Prostate gland (tissue), 2 donors: ENCODE data around the gene ACADS. TPM values are rescaled to one million over a fixed set of nuclear protein-coding genes. Genes with fewer than 3 reads are reported as not detected.

Experiments used
- DNase-seq: peaks from one replicate; pipeline ENCODE4 v3.0.0-alpha.2; 2019; ENCODE audit warnings: low spot score
- H3K27ac ChIP-seq, 2 donors: fragments of 200-600 bp; sonication (generic); 2 replicates each; pipeline ENCODE4 v1.5.1; 2017 to 2019
- H3K27me3 ChIP-seq: fragments of 200-600 bp; sonication (generic); replicated peaks from 2 replicates; pipeline ENCODE4 v1.5.1; 2019; ENCODE audit not compliant: insufficient read depth
- H3K36me3 ChIP-seq, 2 donors: fragments of 200-600 bp; sonication (generic); 1 replicate in 1 of 2; 2 replicates in 1 of 2; pipeline versions ENCODE4 v1.5.1 to v1.8.1; 2017 to 2019
- H3K4me1 ChIP-seq: fragments of 200-600 bp; sonication (generic); replicated peaks from 2 replicates; pipeline ENCODE4 v1.5.1; 2019
- H3K4me3 ChIP-seq, 2 donors: fragments of 200-600 bp; sonication (generic); 2 replicates each; pipeline ENCODE4 v1.5.1; 2017 to 2019
- H3K9me3 ChIP-seq: fragments of 200-600 bp; sonication (generic); 2 replicates; pipeline ENCODE4 v1.5.1; 2017
- POLR2A ChIP-seq: fragments of 450-650 bp; IDR thresholded peaks from one replicate; pipeline ENCODE4 v1.6.1; 2016; ENCODE audit warnings: antibody characterized with exemption, mild to moderate bottlenecking
- POLR2AphosphoS5 ChIP-seq: sonication (generic); formaldehyde crosslinking; IDR thresholded peaks from one replicate; pipeline ENCODE4 v1.6.1; 2017; ENCODE audit warnings: antibody characterized with exemption
- WGBS: methylation state at CpG from one replicate; pipeline ENCODE4 v1.1.5; 2018; 5-methylcytosine and 5-hydroxymethylcytosine counted together
- intact Hi-C: fragments of 100-400 bp; cut with DNase I; formaldehyde crosslinking; loops from one replicate; pipeline ENCODE4 v1.14.2; 2022
- total RNA-seq, 2 donors: library from RNA; depleted of rRNA; stranded (reverse); fragments of >200 nt; gene quantifications; one replicate each; pipeline ENCODE4 v1.1.0, GENCODE V29; 2016
- TF ChIP-seq, protein P1 (sequence below), 4 experiments: fragments of 200-600 bp in 2 of 4; fragments of 450-650 bp in 2 of 4; sonication (generic) in 2 of 4; IDR thresholded peaks; 1 replicate in 3 of 4; 2 replicates in 1 of 4; pipeline ENCODE4 v1.5.1; 2016 to 2019; ENCODE audit warnings: antibody characterized with exemption in 4 of 4, mild to moderate bottlenecking in 2 of 4, moderate library complexity in 2 of 4

Gene ACADS
- total RNA-seq, 2 donors from 2014 or later, result 29.4 to 36.0 TPM

- DNase-seq, result no peak
- Histone ChIP-seq H3K9me3 (no peaks in the 10 kb centered on the region), H3K27me3 (no peaks in the 10 kb centered on the region), H3K36me3 (peaks cover 0 to 6% of the 10 kb centered on the region in 2 donors), H3K4me3 (no peak overlapping the region), H3K27ac (peak overlapping the region; percentile 8 to 70), H3K4me1 (peaks cover 5% of the 10 kb centered on the region)
- WGBS, result 73% methylated on average over 21 of the region's 21 CpGs
- intact Hi-C loops, result no loop called here
- TF ChIP-seq, protein P1, sequence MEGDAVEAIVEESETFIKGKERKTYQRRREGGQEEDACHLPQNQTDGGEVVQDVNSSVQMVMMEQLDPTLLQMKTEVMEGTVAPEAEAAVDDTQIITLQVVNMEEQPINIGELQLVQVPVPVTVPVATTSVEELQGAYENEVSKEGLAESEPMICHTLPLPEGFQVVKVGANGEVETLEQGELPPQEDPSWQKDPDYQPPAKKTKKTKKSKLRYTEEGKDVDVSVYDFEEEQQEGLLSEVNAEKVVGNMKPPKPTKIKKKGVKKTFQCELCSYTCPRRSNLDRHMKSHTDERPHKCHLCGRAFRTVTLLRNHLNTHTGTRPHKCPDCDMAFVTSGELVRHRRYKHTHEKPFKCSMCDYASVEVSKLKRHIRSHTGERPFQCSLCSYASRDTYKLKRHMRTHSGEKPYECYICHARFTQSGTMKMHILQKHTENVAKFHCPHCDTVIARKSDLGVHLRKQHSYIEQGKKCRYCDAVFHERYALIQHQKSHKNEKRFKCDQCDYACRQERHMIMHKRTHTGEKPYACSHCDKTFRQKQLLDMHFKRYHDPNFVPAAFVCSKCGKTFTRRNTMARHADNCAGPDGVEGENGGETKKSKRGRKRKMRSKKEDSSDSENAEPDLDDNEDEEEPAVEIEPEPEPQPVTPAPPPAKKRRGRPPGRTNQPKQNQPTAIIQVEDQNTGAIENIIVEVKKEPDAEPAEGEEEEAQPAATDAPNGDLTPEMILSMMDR (IDR thresholded peaks at IDR 0.05), result peak in 1 of 4 experiments; percentile 22
- TF ChIP-seq POLR2A (no peak), POLR2AphosphoS5 (no peak)
Measured at GRCh38 chr12:120760349-120761254, 35.0 kb downstream of the ACADS start.

GRCh38 chr12:120761519-120761934 lies 35.9 kb downstream of the ACADS start:
- peak; percentile 86 for TF ChIP-seq POLR2AphosphoS5
- no peak for TF ChIP-seq POLR2A
- TF ChIP-seq, protein P1 (IDR thresholded peaks at IDR 0.05), result no peak
- intact Hi-C loops, result no loop called here
- DNase-seq, result peak; percentile 77
- Histone ChIP-seq H3K36me3 (peaks cover 3 to 10% of the 10 kb centered on the region in 2 donors), H3K4me3 (no peak overlapping the region), H3K27me3 (no peaks in the 10 kb centered on the region), H3K27ac (peak overlapping the region; percentile 55 to 70), H3K9me3 (no peaks in the 10 kb centered on the region), H3K4me1 (peaks cover 5% of the 10 kb centered on the region)
- WGBS, result 38% methylated on average over 9 of the region's 9 CpGs

GRCh38 chr12:120762086-120762485 lies 36.5 kb downstream of the ACADS start:
- H3K4me3 ChIP-seq, result no peak overlapping the region
- DNase-seq, result no peak
- no peaks in the 10 kb centered on the region for H3K27me3 ChIP-seq
- H3K36me3 ChIP-seq, result peaks cover 3 to 11% of the 10 kb centered on the region in 2 donors
- no peak for TF ChIP-seq POLR2AphosphoS5
- TF ChIP-seq, protein P1 (IDR thresholded peaks at IDR 0.05), result no peak
- no peak for TF ChIP-seq POLR2A
- H3K4me1 ChIP-seq, result peaks cover 5% of the 10 kb centered on the region
- H3K9me3 ChIP-seq, result no peaks in the 10 kb centered on the region
- intact Hi-C loops, result no loop called here
- WGBS, result 42% methylated on average over 6 of the region's 6 CpGs
- peak overlapping the region; percentile 55 to 70 for H3K27ac ChIP-seq

GRCh38 chr12:120763250-120763649 lies 37.6 kb downstream of the ACADS start:
- no peak overlapping the region for H3K4me3 ChIP-seq
- H3K9me3 ChIP-seq, result no peaks in the 10 kb centered on the region
- H3K27me3 ChIP-seq, result no peaks in the 10 kb centered on the region
- intact Hi-C loops, result no loop called here
- no peak for TF ChIP-seq POLR2AphosphoS5
- TF ChIP-seq, protein P1 (IDR thresholded peaks at IDR 0.05), result no peak
- no peak for TF ChIP-seq POLR2A
- H3K36me3 ChIP-seq, result peaks cover 3 to 20% of the 10 kb centered on the region in 2 donors
- 64% methylated on average over 3 of the region's 3 CpGs for WGBS
- no peak overlapping the region for H3K27ac ChIP-seq
- H3K4me1 ChIP-seq, result peaks cover 5% of the 10 kb centered on the region
- DNase-seq, result no peak

GRCh38 chr12:120764816-120765215 lies 39.2 kb downstream of the ACADS start:
- H3K27me3 ChIP-seq, result no peaks in the 10 kb centered on the region
- H3K36me3 ChIP-seq, result peaks cover 3 to 26% of the 10 kb centered on the region in 2 donors
- TF ChIP-seq, protein P1 (IDR thresholded peaks at IDR 0.05), result no peak
- no peak for TF ChIP-seq POLR2AphosphoS5
- no peak for TF ChIP-seq POLR2A
- no peaks in the 10 kb centered on the region for H3K9me3 ChIP-seq
- DNase-seq, result no peak
- 86% methylated on average over 9 of the region's 9 CpGs for WGBS
- peaks cover 5% of the 10 kb centered on the region for H3K4me1 ChIP-seq
- no peak overlapping the region for H3K4me3 ChIP-seq
- intact Hi-C loops, result no loop called here
- no peak overlapping the region for H3K27ac ChIP-seq
